Prostate gland (tissue), 2 donors: ENCODE measurements around the gene GPR17. TPM values are rescaled to one million over a fixed set of nuclear protein-coding genes. Genes with fewer than 3 reads are reported as not detected.

ENCODE experiments used
- DNase-seq: peaks from one replicate; pipeline ENCODE4 v3.0.0-alpha.2; 2019; ENCODE audit warnings: low spot score
- H3K27ac ChIP-seq, 2 donors: fragments of 200-600 bp; sonication (generic); 2 replicates each; pipeline ENCODE4 v1.5.1; 2017 to 2019
- H3K27me3 ChIP-seq: fragments of 200-600 bp; sonication (generic); replicated peaks from 2 replicates; pipeline ENCODE4 v1.5.1; 2019; ENCODE audit not compliant: insufficient read depth
- H3K36me3 ChIP-seq, 2 donors: fragments of 200-600 bp; sonication (generic); 1 replicate in 1 of 2; 2 replicates in 1 of 2; pipeline versions ENCODE4 v1.5.1 to v1.8.1; 2017 to 2019
- H3K4me1 ChIP-seq: fragments of 200-600 bp; sonication (generic); replicated peaks from 2 replicates; pipeline ENCODE4 v1.5.1; 2019
- H3K4me3 ChIP-seq, 2 donors: fragments of 200-600 bp; sonication (generic); 2 replicates each; pipeline ENCODE4 v1.5.1; 2017 to 2019
- H3K9me3 ChIP-seq: fragments of 200-600 bp; sonication (generic); 2 replicates; pipeline ENCODE4 v1.5.1; 2017
- CTCF ChIP-seq, 4 experiments: fragments of 200-600 bp in 2 of 4; fragments of 450-650 bp in 2 of 4; sonication (generic) in 2 of 4; IDR thresholded peaks; 1 replicate in 3 of 4; 2 replicates in 1 of 4; pipeline ENCODE4 v1.5.1; 2016 to 2019; ENCODE audit warnings: antibody characterized with exemption in 4 of 4, mild to moderate bottlenecking in 2 of 4, moderate library complexity in 2 of 4
- POLR2A ChIP-seq: fragments of 450-650 bp; IDR thresholded peaks from one replicate; pipeline ENCODE4 v1.6.1; 2016; ENCODE audit warnings: antibody characterized with exemption, mild to moderate bottlenecking
- POLR2AphosphoS5 ChIP-seq: sonication (generic); formaldehyde crosslinking; IDR thresholded peaks from one replicate; pipeline ENCODE4 v1.6.1; 2017; ENCODE audit warnings: antibody characterized with exemption
- WGBS: methylation state at CpG from one replicate; pipeline ENCODE4 v1.1.5; 2018; 5-methylcytosine and 5-hydroxymethylcytosine counted together
- intact Hi-C: fragments of 100-400 bp; cut with DNase I; formaldehyde crosslinking; loops from one replicate; pipeline ENCODE4 v1.14.2; 2022
- total RNA-seq, 2 donors: library from RNA; depleted of rRNA; stranded (reverse); fragments of >200 nt; gene quantifications; one replicate each; pipeline ENCODE4 v1.1.0, GENCODE V29; 2016

Gene GPR17
- total RNA-seq, 2 donors from 2014 or later: not detected

GRCh38 chr2:127654838-127655175 is 8.9 kb downstream of the GPR17 start:
- intact Hi-C loops: no loop called here
- WGBS: 92% methylated on average over 8 of the region's 8 CpGs
- no peaks in the 10 kb centered on the region for H3K27me3 ChIP-seq
- no peak overlapping the region for H3K4me3 ChIP-seq
- DNase-seq: no peak
- H3K4me1 ChIP-seq: no peaks in the 10 kb centered on the region
- TF ChIP-seq POLR2A: no peak
- TF ChIP-seq CTCF (IDR thresholded peaks at IDR 0.05): no peak
- TF ChIP-seq POLR2AphosphoS5: no peak
- no peaks in the 10 kb centered on the region for H3K9me3 ChIP-seq
- no peak overlapping the region for H3K27ac ChIP-seq
- no peaks in the 10 kb centered on the region for H3K36me3 ChIP-seq

GRCh38 chr2:127655209-127656073 is 9.5 kb downstream of the GPR17 start:
- intact Hi-C loops: no loop called here
- Histone ChIP-seq H3K36me3 (no peaks in the 10 kb centered on the region), H3K4me1 (no peaks in the 10 kb centered on the region), H3K27me3 (no peaks in the 10 kb centered on the region), H3K27ac (no peak overlapping the region), H3K9me3 (no peaks in the 10 kb centered on the region), H3K4me3 (no peak overlapping the region)
- WGBS: 68% methylated on average over 16 of the region's 16 CpGs
- DNase-seq: no peak
- TF ChIP-seq CTCF (IDR thresholded peaks at IDR 0.05) (no peak), POLR2AphosphoS5 (no peak), POLR2A (no peak)

GRCh38 chr2:127656569-127657231 is 10.7 kb downstream of the GPR17 start:
- Histone ChIP-seq H3K4me3 (no peak overlapping the region), H3K9me3 (no peaks in the 10 kb centered on the region), H3K36me3 (no peaks in the 10 kb centered on the region), H3K27me3 (no peaks in the 10 kb centered on the region), H3K27ac (no peak overlapping the region), H3K4me1 (no peaks in the 10 kb centered on the region)
- no peak for DNase-seq
- intact Hi-C loops: no loop called here
- 89% methylated on average over 15 of the region's 15 CpGs for WGBS
- TF ChIP-seq POLR2A: no peak
- TF ChIP-seq CTCF (IDR thresholded peaks at IDR 0.05): no peak

GRCh38 chr2:127657232-127657595 is 11.3 kb downstream of the GPR17 start:
- Histone ChIP-seq H3K27ac (no peak overlapping the region), H3K36me3 (no peaks in the 10 kb centered on the region), H3K4me1 (no peaks in the 10 kb centered on the region), H3K27me3 (no peaks in the 10 kb centered on the region), H3K9me3 (no peaks in the 10 kb centered on the region), H3K4me3 (no peak overlapping the region)
- TF ChIP-seq POLR2A (no peak), POLR2AphosphoS5 (no peak), CTCF (IDR thresholded peaks at IDR 0.05) (no peak)
- intact Hi-C loops: no loop called here
- no peak for DNase-seq
- 85% methylated on average over 17 of the region's 17 CpGs for WGBS

GRCh38 chr2:127658146-127658545 is 12.2 kb downstream of the GPR17 start:
- H3K27ac ChIP-seq: no peak overlapping the region
- H3K4me3 ChIP-seq: no peak overlapping the region
- no peak for DNase-seq
- H3K4me1 ChIP-seq: no peaks in the 10 kb centered on the region
- no peaks in the 10 kb centered on the region for H3K27me3 ChIP-seq
- intact Hi-C loops: no loop called here
- 84% methylated on average over 6 of the region's 6 CpGs for WGBS
- H3K36me3 ChIP-seq: no peaks in the 10 kb centered on the region
- no peaks in the 10 kb centered on the region for H3K9me3 ChIP-seq
- TF ChIP-seq POLR2AphosphoS5 (no peak), CTCF (IDR thresholded peaks at IDR 0.05) (no peak), POLR2A (no peak)
